Common myeloid progenitor, CD34-positive (primary cell): ENCODE results near the gene CNIH4. TPM values are rescaled to one million over a fixed set of nuclear protein-coding genes. Genes with fewer than 3 reads are reported as not detected.
A peak's percentile ranks its signal among the peaks of the same experiment; 100 is the strongest.
"Not testable (repeated sequence)": the region's sequence is repeated elsewhere in the genome, so short reads cannot be mapped to it uniquely, and the experiment has no call there.

Experiments used
- CTCF ChIA-PET: fragments of 350-600 bp; sonication (Branson Sonifier 250); formaldehyde crosslinking; loops from one replicate; lab custom pipeline; 2021; ENCODE audit warnings: antibody characterized with exemption; lab: Charles Lee
- POLR2A ChIA-PET: fragments of 350-600 bp; sonication (Branson Sonifier 250); formaldehyde crosslinking; loops from one replicate; lab custom pipeline; 2021; ENCODE audit warnings: antibody characterized with exemption; lab: Charles Lee
- DNase-seq, 3 donors: peaks; one replicate each; pipeline versions ENCODE4 v3.0.0 to v3.0.0-alpha.2; 2013
- H3K27ac ChIP-seq, 2 experiments: 1 replicate in 1 of 2; 2 replicates in 1 of 2; pipeline ENCODE4 v1.7.0; 2013; ENCODE audit warnings: inconsistent platforms in 2 of 2, low read length in 2 of 2, mild to moderate bottlenecking in 2 of 2, low read depth in 1 of 2, moderate library complexity in 1 of 2; ENCODE audit not compliant: severe bottlenecking in 2 of 2, insufficient read depth in 1 of 2, poor library complexity in 1 of 2
- H3K27me3 ChIP-seq, 5 experiments: replicated peaks in 2 of 5; 1 replicate in 3 of 5; 2 replicates in 2 of 5; pipeline versions ENCODE4 v1.6.1 to v1.7.0; 2013; ENCODE audit warnings: low read length in 4 of 5, mild to moderate bottlenecking in 2 of 5, moderate library complexity in 2 of 5, inconsistent platforms in 1 of 5; ENCODE audit not compliant: insufficient read depth in 5 of 5, control insufficient read depth in 4 of 5
- H3K36me3 ChIP-seq, 4 experiments: 1 replicate in 2 of 4; 2 replicates in 2 of 4; pipeline versions ENCODE4 v1.6.1 to v1.7.0; 2013; ENCODE audit warnings: low read length in 3 of 4, control low read depth in 1 of 4, mild to moderate bottlenecking in 1 of 4; ENCODE audit not compliant: control insufficient read depth in 4 of 4, insufficient read depth in 4 of 4
- H3K4me1 ChIP-seq, 4 experiments: 1 replicate in 3 of 4; 2 replicates in 1 of 4; pipeline versions ENCODE4 v1.6.1 to v1.7.1; 2013; ENCODE audit warnings: low read length in 3 of 4, mild to moderate bottlenecking in 3 of 4, control low read depth in 1 of 4, inconsistent platforms in 1 of 4, moderate library complexity in 1 of 4; ENCODE audit not compliant: control insufficient read depth in 4 of 4, insufficient read depth in 4 of 4; ENCODE audit errors: control extremely low read depth in 1 of 4
- H3K4me3 ChIP-seq, 7 experiments: 1 replicate in 4 of 7; 2 replicates in 3 of 7; pipeline versions ENCODE4 v1.5.1 to v1.7.0; 2013; ENCODE audit warnings: mild to moderate bottlenecking in 7 of 7, low read length in 6 of 7, moderate library complexity in 6 of 7, inconsistent platforms in 2 of 7, low read depth in 2 of 7, control low read depth in 1 of 7; ENCODE audit not compliant: insufficient read depth in 4 of 7, control insufficient read depth in 1 of 7; ENCODE audit errors: extremely low read depth in 1 of 7
- H3K9me3 ChIP-seq, 5 experiments: 1 replicate in 4 of 5; 2 replicates in 1 of 5; pipeline versions ENCODE4 v1.6.1 to v1.7.1; 2013; ENCODE audit warnings: low read length in 4 of 5, mild to moderate bottlenecking in 2 of 5, inconsistent platforms in 1 of 5, low read depth in 1 of 5, moderate library complexity in 1 of 5; ENCODE audit not compliant: control insufficient read depth in 4 of 5, insufficient read depth in 2 of 5; ENCODE audit errors: control extremely low read depth in 1 of 5
- WGBS: methylation state at CpG from one replicate; pipeline ENCODE4 v1.1.5; 2013; ENCODE audit not compliant: insufficient coverage; 5-methylcytosine and 5-hydroxymethylcytosine counted together
- polyA plus RNA-seq: library from polyadenylated mRNA; unstranded; fragments of 120-200 nt; gene quantifications from one replicate; pipeline ENCODE4 v1.2.1, GENCODE V29; 2013

The CNIH4 gene
- polyA plus RNA-seq, result 10.1 TPM

DNA sequence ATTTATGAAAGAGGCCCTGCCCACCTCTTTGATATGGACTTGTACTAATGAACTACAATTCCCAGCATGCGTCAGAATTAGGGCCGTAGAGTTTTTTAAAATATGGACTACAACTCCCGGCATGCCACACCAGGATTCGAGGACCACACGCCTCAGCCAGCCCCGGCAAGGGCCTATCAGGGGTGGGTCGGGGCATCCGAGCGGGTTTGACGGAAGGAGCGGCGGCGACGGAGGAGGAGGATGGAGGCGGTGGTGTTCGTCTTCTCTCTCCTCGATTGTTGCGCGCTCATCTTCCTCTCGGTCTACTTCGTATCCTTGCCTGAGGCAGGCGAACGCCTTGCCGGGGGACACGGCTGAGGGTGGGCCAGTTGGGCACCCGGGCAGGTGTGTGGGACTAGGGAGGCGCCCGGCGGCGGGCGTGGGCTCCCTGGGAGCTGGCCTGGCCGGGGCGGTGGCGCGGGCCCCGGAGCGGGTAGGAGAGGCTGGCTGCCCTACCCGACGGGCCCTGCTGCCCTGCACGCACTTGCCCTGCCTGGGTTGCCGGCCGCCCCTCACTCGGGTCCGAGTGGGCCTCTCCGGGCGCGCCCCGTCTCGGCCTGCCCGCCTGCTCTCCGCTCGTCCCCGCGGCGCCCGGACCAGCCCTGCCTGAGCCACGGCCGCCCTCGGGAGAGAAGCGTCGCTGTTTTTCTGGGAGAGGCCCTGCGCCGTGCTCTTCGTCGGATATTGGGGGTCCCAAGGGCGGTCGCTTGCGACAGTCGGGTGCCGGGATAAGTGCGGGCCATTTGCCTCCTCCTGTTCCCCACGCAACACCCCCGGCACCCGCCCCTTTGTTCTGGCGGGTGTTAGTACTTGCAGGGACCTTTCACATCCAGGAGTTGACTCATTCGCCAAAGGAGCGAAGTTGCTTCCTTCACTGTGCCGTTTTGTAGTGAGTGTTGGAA, at the start of gene CNIH4:
TSS of gene CNIH4 (plus strand) at position 195 of the 941 bp plus-strand sequence. CDS start at position 241, 46 bp downstream.
- Histone ChIP-seq H3K36me3 (peaks cover 0 to 6% (median 0%) of the 10 kb centered on the region in 4 experiments), H3K27me3 (no peaks in the 10 kb centered on the region), H3K27ac (peak within 1 kb of the TSS in 1 of 2 experiments; percentile 64), H3K4me3 (peak within 1 kb of the TSS; percentile 80 to 95 (median 87)), H3K4me1 (peaks cover 6 to 16% (median 11%) of the 10 kb centered on the region in 4 experiments), H3K9me3 (no peaks in the 10 kb centered on the region)
- ChIA-PET POLR2A (interaction anchor here (0.9 kb wide), 1 partner anchor 12 kb away, joined by 3 read pairs; no protein-coding TSS in a partner anchor), CTCF (interaction anchor here (0.5 to 2.4 kb wide), 6 partner anchors 15 to 240 kb away, joined by 3 to 7 read pairs (median 3); no protein-coding TSS in a partner anchor)
- DNase-seq, result peak; percentile 95 to 98 (median 97)
- under 1% methylated on average over 62 of the region's 78 CpGs for WGBS

- Histone ChIP-seq H3K27ac (no peak overlapping the region), H3K9me3 (no peaks in the 10 kb centered on the region), H3K27me3 (no peaks in the 10 kb centered on the region), H3K36me3 (peaks cover 13 to 66% (median 30%) of the 10 kb centered on the region in 4 experiments), H3K4me3 (no peak overlapping the region), H3K4me1 (no peaks in the 10 kb centered on the region)
- 100% methylated on average over 2 of the region's 3 CpGs for WGBS
- DNase-seq, result no peak
- POLR2A ChIA-PET, result interaction anchor here (0.6 kb wide), 1 partner anchor 170 kb away, joined by 3 read pairs; no protein-coding TSS in a partner anchor
- CTCF ChIA-PET, result no interaction called here
Measured at GRCh38 chr1:224308064-224308463, 48.6 kb upstream of the CNIH4 start.

DNA sequence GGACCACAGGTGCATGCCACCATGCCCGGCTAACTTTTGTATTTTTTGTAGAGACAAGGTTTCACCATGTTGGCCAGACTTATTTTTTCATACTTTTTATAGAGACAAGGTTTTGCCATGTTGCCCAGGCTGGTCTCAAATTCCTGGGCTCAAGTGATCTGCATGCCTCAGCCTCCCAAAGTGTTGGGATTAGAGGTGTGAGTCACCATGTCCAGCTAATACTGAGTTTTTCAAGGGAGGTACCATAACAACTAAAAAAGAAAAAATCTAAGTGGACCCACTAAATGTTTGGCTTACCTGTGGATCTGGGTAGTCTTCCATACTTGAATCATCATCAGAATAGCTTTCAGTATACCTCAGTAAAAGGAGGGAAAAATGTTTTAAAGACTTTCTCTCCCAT, 45.2 kb upstream of the CNIH4 start:
- CTCF ChIA-PET, result interaction anchor here (1.4 kb wide), 1 partner anchor 20 kb away, joined by 4 read pairs; no protein-coding TSS in a partner anchor
- H3K4me3 ChIP-seq, H3K4me1 ChIP-seq, DNase-seq, H3K9me3 ChIP-seq, H3K27me3 ChIP-seq, POLR2A ChIA-PET, H3K27ac ChIP-seq: not testable (repeated sequence)
- peaks cover 1 to 58% (median 21%) of the 10 kb centered on the region in 4 experiments for H3K36me3 ChIP-seq
- WGBS, result 100% methylated on average over 1 of the region's 1 CpG

DNA sequence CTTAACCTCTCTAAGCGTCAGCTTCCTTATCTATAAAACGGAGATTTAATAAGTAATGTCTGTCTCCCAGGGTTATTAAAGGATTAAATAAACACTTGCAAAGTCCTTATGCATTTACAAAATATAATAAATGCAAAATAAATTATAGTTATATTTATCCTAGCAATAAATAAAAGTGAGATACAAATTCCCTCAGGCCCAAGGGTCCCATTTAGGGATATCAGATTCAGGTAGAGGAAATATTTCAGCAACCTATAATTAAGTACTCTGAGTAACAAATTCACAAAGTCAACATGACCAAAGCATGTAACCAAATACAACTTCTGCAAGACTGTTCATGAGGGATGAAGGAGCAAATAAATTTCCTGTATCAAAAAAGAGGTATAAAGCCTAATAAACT, 44.7 kb upstream of the CNIH4 start:
- no peak overlapping the region for H3K4me3 ChIP-seq
- H3K27ac ChIP-seq, result no peak overlapping the region
- CTCF ChIA-PET, result interaction anchor here (0.9 to 1.4 kb wide), 3 partner anchors 9 to 22 kb away, joined by 3 to 4 read pairs (median 3); no protein-coding TSS in a partner anchor
- H3K36me3 ChIP-seq, result peaks cover 0 to 57% (median 19%) of the 10 kb centered on the region in 4 experiments
- no CpG with 5 or more reads among the region's 2 CpGs for WGBS
- H3K9me3 ChIP-seq, result no peaks in the 10 kb centered on the region
- no peak for DNase-seq
- H3K27me3 ChIP-seq, result no peaks in the 10 kb centered on the region
- H3K4me1 ChIP-seq, result no peaks in the 10 kb centered on the region
- POLR2A ChIA-PET, result no interaction called here

DNA sequence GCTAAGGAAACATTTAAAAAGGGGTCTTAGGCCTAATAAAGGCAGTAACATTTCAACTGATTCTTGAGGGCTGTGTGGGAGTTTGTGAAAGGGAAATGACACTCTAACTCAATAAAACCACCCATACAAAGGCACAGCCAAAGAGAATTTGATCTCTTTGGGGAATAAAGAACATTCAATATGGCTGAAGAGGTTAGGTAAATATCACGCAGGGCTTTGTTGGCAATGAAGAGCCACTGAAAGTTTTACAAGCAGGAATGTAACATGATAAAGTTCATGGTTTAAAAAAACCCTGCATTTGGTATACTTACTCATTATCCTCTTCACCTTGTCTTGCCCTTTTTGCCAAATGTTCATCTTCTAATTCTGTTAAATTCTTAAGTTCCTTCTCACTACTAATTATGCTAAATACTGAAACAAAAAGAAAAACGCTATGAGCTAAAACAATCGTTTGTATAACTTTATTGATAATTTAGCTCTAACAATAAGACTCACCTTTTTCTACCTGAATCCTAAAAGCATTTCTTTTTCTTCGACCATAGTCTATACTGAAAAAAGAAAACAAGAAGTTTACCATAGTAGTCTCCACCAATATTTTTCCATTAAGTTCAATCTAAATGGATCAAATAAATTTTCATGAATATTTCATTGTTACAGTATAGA, 39.2 kb upstream of the CNIH4 start:
- WGBS, result no CpG with 5 or more reads among the region's 4 CpGs
- POLR2A ChIA-PET, result no interaction called here

GRCh38 chr1:224321706-224322105, 35.0 kb upstream of the CNIH4 start:
- Histone ChIP-seq H3K4me3 (no peak overlapping the region), H3K27ac (no peak overlapping the region), H3K4me1 (no peaks in the 10 kb centered on the region), H3K36me3 (peaks cover 4 to 13% (median 5%) of the 10 kb centered on the region in 4 experiments), H3K27me3 (no peaks in the 10 kb centered on the region), H3K9me3 (no peaks in the 10 kb centered on the region)
- 100% methylated on average over 1 of the region's 2 CpGs for WGBS
- POLR2A ChIA-PET, result no interaction called here
- DNase-seq, result no peak
- CTCF ChIA-PET, result interaction anchor here (1.0 to 1.2 kb wide), 2 partner anchors 13 to 18 kb away, joined by 3 read pairs; no protein-coding TSS in a partner anchor

More for the DNA sequence above, 39.2 kb upstream of the CNIH4 start:
- H3K4me1 ChIP-seq, result no peaks in the 10 kb centered on the region
- DNase-seq, result no peak
- H3K27ac ChIP-seq, result no peak overlapping the region
- H3K36me3 ChIP-seq, result peaks cover 2 to 28% (median 12%) of the 10 kb centered on the region in 4 experiments
- CTCF ChIA-PET, result interaction anchor here (0.5 kb wide), 1 partner anchor 47 kb away, joined by 3 read pairs; no protein-coding TSS in a partner anchor
- H3K27me3 ChIP-seq, result no peaks in the 10 kb centered on the region
- H3K4me3 ChIP-seq, result no peak overlapping the region
- no peaks in the 10 kb centered on the region for H3K9me3 ChIP-seq
